Lower leg skin (tissue), 3 donors: ENCODE data around the gene NAPG.

ENCODE experiments used
- POLR2A ChIP-seq, 2 donors: fragments of 450-650 bp; IDR thresholded peaks; one replicate each; pipeline ENCODE4 v1.6.1; 2016 to 2017; ENCODE audit warnings: antibody characterized with exemption in 2 of 2, mild to moderate bottlenecking in 1 of 2, moderate library complexity in 1 of 2
- TF ChIP-seq, protein P1 (sequence below), 3 donors: fragments of 450-650 bp; IDR thresholded peaks; one replicate each; pipeline ENCODE4 v1.5.1; 2016; ENCODE audit warnings: antibody characterized with exemption in 3 of 3, mild to moderate bottlenecking in 3 of 3, moderate library complexity in 2 of 3

DNA sequence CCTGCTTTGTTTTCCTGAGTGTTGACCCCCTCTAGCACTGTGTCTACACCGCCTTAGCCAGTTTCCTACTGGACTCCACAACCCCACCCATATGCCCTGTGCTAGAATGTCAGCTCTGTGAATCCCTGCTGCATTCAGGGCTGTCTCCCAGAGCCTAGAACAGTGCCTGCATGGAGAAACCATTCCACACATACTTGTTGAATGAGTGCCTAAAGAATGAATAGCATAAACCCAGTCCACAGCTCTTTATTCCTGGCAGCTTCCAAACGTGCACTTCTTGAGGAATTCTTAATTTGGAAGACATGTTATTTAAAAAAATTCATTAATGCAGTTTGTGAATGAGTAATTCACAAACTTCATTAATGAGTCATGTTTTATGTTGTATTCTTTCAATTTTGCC, 6.5 kb upstream of the NAPG start:
- TF ChIP-seq, protein P1, sequence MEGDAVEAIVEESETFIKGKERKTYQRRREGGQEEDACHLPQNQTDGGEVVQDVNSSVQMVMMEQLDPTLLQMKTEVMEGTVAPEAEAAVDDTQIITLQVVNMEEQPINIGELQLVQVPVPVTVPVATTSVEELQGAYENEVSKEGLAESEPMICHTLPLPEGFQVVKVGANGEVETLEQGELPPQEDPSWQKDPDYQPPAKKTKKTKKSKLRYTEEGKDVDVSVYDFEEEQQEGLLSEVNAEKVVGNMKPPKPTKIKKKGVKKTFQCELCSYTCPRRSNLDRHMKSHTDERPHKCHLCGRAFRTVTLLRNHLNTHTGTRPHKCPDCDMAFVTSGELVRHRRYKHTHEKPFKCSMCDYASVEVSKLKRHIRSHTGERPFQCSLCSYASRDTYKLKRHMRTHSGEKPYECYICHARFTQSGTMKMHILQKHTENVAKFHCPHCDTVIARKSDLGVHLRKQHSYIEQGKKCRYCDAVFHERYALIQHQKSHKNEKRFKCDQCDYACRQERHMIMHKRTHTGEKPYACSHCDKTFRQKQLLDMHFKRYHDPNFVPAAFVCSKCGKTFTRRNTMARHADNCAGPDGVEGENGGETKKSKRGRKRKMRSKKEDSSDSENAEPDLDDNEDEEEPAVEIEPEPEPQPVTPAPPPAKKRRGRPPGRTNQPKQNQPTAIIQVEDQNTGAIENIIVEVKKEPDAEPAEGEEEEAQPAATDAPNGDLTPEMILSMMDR (IDR thresholded peaks at IDR 0.05) = no peak
- no peak for TF ChIP-seq POLR2A (IDR thresholded peaks at IDR 0.05)
